HepG2 (cell line): ENCODE data around the gene DGKB. TPM values are rescaled to one million over a fixed set of nuclear protein-coding genes. Genes with fewer than 3 reads are reported as not detected.

Source experiments
- ATAC-seq: fragments of 200-7000 bp; cut with Tn5 transposase; 3 replicates; pipeline ENCODE4 v1.9.1; 2020; ENCODE audit warnings: mild to moderate bottlenecking, moderate library complexity
- BruUV-seq: library from RNA; stranded (reverse); fragments of 400-500 nt; replicated peaks from 2 replicates; lab custom pipeline; 2021; lab: Mats Ljungman, UMichigan
- CTCF ChIA-PET: fragments of 300-600 bp; formaldehyde crosslinking; extraction: SDS; loops from one replicate; lab custom pipeline; 2021; ENCODE audit warnings: low total read pairs, inconsistent platforms, low intra/inter-chr PET ratio; lab: Yijun Ruan, JAX
- POLR2A ChIA-PET: fragments of 350-600 bp; sonication (Branson Sonifier 250); formaldehyde crosslinking; loops from one replicate; lab custom pipeline; 2020; ENCODE audit warnings: antibody characterized with exemption, inconsistent platforms; lab: Yijun Ruan, JAX
- DNase-seq: peaks from one replicate; pipeline ENCODE4 v3.0.0-alpha.2; 2015; ENCODE audit warnings: low spot score
- FAIRE-seq: peaks from 3 replicates; lab custom pipeline; 2011; peaks lifted over from hg19 to GRCh38; lab: Jason Lieb, UNC
- H2AFZ ChIP-seq: one replicate; pipeline ENCODE4 v1.6.1; 2011; ENCODE audit warnings: low read length, inconsistent platforms
- H3K27ac ChIP-seq: fragments of 300-600 bp; 3 replicates; pipeline ENCODE4 v1.8.0; 2011; ENCODE audit warnings: mixed run types, mild to moderate bottlenecking, mixed read lengths, low read length, inconsistent platforms; ENCODE audit not compliant: insufficient read depth; ENCODE audit errors: extremely low read length
- H3K27me3 ChIP-seq, 2 experiments: fragments of 200-600 bp in 1 of 2; 2 replicates in 1 of 2; 3 replicates in 1 of 2; pipeline versions ENCODE4 v1.6.0 to v1.8.0; 2011; ENCODE audit warnings: low read length in 2 of 2, mild to moderate bottlenecking in 2 of 2, moderate library complexity in 2 of 2, inconsistent platforms in 1 of 2; ENCODE audit not compliant: insufficient read depth in 2 of 2, control insufficient read depth in 1 of 2
- H3K36me3 ChIP-seq, 2 experiments: fragments of 200-600 bp in 1 of 2; replicated peaks in 1 of 2; 2 replicates in 1 of 2; 3 replicates in 1 of 2; pipeline versions ENCODE4 v1.5.1 to v1.8.0; 2011; ENCODE audit warnings: low read length in 2 of 2, inconsistent platforms in 1 of 2; ENCODE audit not compliant: insufficient read depth in 2 of 2, control insufficient read depth in 1 of 2
- H3K4me1 ChIP-seq: 2 replicates; pipeline ENCODE4 v1.5.1; 2012; ENCODE audit warnings: low read length, inconsistent platforms; ENCODE audit not compliant: insufficient read depth
- H3K4me2 ChIP-seq: 2 replicates; pipeline ENCODE4 v1.6.0; 2011; ENCODE audit warnings: low read depth, low read length, inconsistent platforms
- H3K4me3 ChIP-seq, 3 experiments: fragments of 200-600 bp in 1 of 3; sonication (generic), shearing (Covaris generic) in 1 of 3; replicated peaks in 1 of 3; 2 replicates each; pipeline ENCODE4 v1.5.1; 2011 to 2016; ENCODE audit warnings: low read length in 3 of 3, inconsistent platforms in 2 of 3, low read depth in 2 of 3, mild to moderate bottlenecking in 2 of 3, control low read depth in 1 of 3, mixed read lengths in 1 of 3; ENCODE audit not compliant: insufficient read depth in 1 of 3
- H3K79me2 ChIP-seq: one replicate; pipeline ENCODE4 v1.6.1; 2011; ENCODE audit warnings: low read length, inconsistent platforms; ENCODE audit not compliant: insufficient read depth
- H3K9ac ChIP-seq: 2 replicates; pipeline ENCODE4 v1.6.0; 2011; ENCODE audit warnings: mild to moderate bottlenecking, low read depth, low read length, inconsistent platforms; ENCODE audit not compliant: insufficient read depth
- H3K9me3 ChIP-seq: 2 replicates; pipeline ENCODE4 v1.5.1; 2012; ENCODE audit warnings: mild to moderate bottlenecking, low read length
- H4K20me1 ChIP-seq: 2 replicates; pipeline ENCODE4 v1.6.0; 2011; ENCODE audit warnings: inconsistent platforms, mild to moderate bottlenecking, low read length, moderate library complexity; ENCODE audit not compliant: insufficient read depth
- CSRNP2 ChIP-seq: sonication (generic); formaldehyde crosslinking; conservative IDR thresholded peaks from 2 replicates; pipeline ENCODE4 v1.8.0; 2022; ENCODE audit warnings: low read depth, missing genetic modification reagents
- EP300 ChIP-seq, 3 experiments: sonication (generic) in 1 of 3; formaldehyde crosslinking in 1 of 3; IDR thresholded peaks; 2 replicates each; pipeline versions ENCODE4 v1.5.1 to v1.6.1; 2011 to 2020; ENCODE audit warnings: low read depth in 2 of 3, low read length in 2 of 3, borderline replicate concordance in 1 of 3, improper control_type of control experiment in 1 of 3, mild to moderate bottlenecking in 1 of 3, missing genetic modification reagents in 1 of 3, moderate library complexity in 1 of 3
- HNRNPUL1 ChIP-seq: fragments of 200-400 bp; formaldehyde crosslinking; IDR thresholded peaks from 2 replicates; pipeline ENCODE4 v1.6.1; 2017; ENCODE audit warnings: low read depth, mild to moderate bottlenecking, low read length, moderate library complexity
- NFAT5 ChIP-seq: sonication (generic); formaldehyde crosslinking; IDR thresholded peaks from 2 replicates; pipeline ENCODE4 v1.4.0; 2020; ENCODE audit warnings: missing genetic modification reagents
- RARG ChIP-seq: sonication (generic); formaldehyde crosslinking; IDR thresholded peaks from 2 replicates; pipeline ENCODE4 v1.4.0; 2020; ENCODE audit warnings: low read depth, mild to moderate bottlenecking, missing genetic modification reagents
- RORA ChIP-seq: sonication (generic); formaldehyde crosslinking; IDR thresholded peaks from 2 replicates; pipeline ENCODE4 v1.5.0; 2020; ENCODE audit warnings: mild to moderate bottlenecking, missing genetic modification reagents, moderate library complexity
- THRA ChIP-seq: sonication (generic); formaldehyde crosslinking; IDR thresholded peaks from 2 replicates; pipeline ENCODE4 v1.4.0; 2020; ENCODE audit warnings: missing genetic modification reagents, borderline replicate concordance
- ZNF292 ChIP-seq: sonication (generic); formaldehyde crosslinking; IDR thresholded peaks from 2 replicates; pipeline ENCODE4 v1.8.1; 2022; ENCODE audit warnings: mild to moderate bottlenecking, low read depth, missing genetic modification reagents, borderline replicate concordance
- ZNF468 ChIP-seq: sonication (generic); formaldehyde crosslinking; IDR thresholded peaks from 2 replicates; pipeline ENCODE4 v1.8.0; 2022; ENCODE audit warnings: mild to moderate bottlenecking, moderate library complexity, missing genetic modification reagents
- WGBS: methylation state at CpG from one replicate; pipeline ENCODE4 v1.1.6; 2017; ENCODE audit warnings: low lambda C conversion rate; 5-methylcytosine and 5-hydroxymethylcytosine counted together
- in situ Hi-C: cut with HindIII; loops from 2 replicates; pipeline ENCODE4 v1.10.0; 2017; ENCODE audit warnings: low pct_unique_long_range_greater_than_20kb; ENCODE audit not compliant: extremely low pct_ligation_motif_present
- intact Hi-C: fragments of 100-400 bp; cut with micrococcal nuclease; formaldehyde crosslinking; loops from one replicate; pipeline ENCODE4 v1.10.0; 2022; ENCODE audit not compliant: unreplicated experiment
- polyA plus RNA-seq, 8 experiments: library from polyadenylated mRNA; depleted of rRNA in 3 of 8; stranded (reverse) in 7 of 8; unstranded in 1 of 8; fragments of >200 nt; fragmentation: Illumina TruSeq in 4 of 8; extraction: Trizol in 4 of 8; gene quantifications; 2 replicates each; pipeline versions ENCODE4 v1.2.1 to v1.2.3, GENCODE V29; 2011 to 2016; ENCODE audit warnings: low read depth in 4 of 8, missing spikeins in 1 of 8, mixed read lengths in 1 of 8; ENCODE audit not compliant: insufficient read depth in 1 of 8
- total RNA-seq, 5 experiments: library from RNA; depleted of rRNA; stranded (reverse); fragments of >200 nt; fragmentation: Illumina TruSeq; extraction: Trizol; gene quantifications; 2 replicates each; pipeline ENCODE4 v1.2.3, GENCODE V29; 2016; ENCODE audit warnings: low read depth in 1 of 5

The DGKB gene
- total and polyA plus RNA-seq, 2 of the 13 experiments (the other 11 are each of a cell fraction or from before 2014, with no cell fraction given) = not detected

- in situ Hi-C loops (no loop called here), intact Hi-C loops (no loop called here)
- Histone ChIP-seq H3K4me1 (no peaks in the 10 kb centered on the region), H3K27ac (no peak overlapping the region), H3K9ac (no peak overlapping the region), H4K20me1 (no peaks in the 10 kb centered on the region), H3K79me2 (no peaks in the 10 kb centered on the region), H3K36me3 (no peaks in the 10 kb centered on the region), H2AFZ (no peak overlapping the region), H3K4me3 (no peak overlapping the region), H3K4me2 (no peak overlapping the region), H3K9me3 (peaks cover 63% of the 10 kb centered on the region), H3K27me3 (no peaks in the 10 kb centered on the region)
- TF ChIP-seq EP300 (IDR thresholded peaks at IDR 0.05; ENCODE audit: low read depth in 2 of 2, low read length in 2 of 2) (no peak), EP300 (CRISPR knock-in tag; IDR thresholded peaks at IDR 0.05; ENCODE audit: borderline replicate concordance) (no peak), THRA (no peak)
- ATAC-seq (no peak), DNase-seq (no peak), FAIRE-seq (no peak)
- WGBS = 5% methylated on average over 2 of the region's 2 CpGs
- no TSS peak for BruUV-seq
- ChIA-PET POLR2A (no interaction called here), CTCF (no interaction called here)
These were observed 322.6 kb downstream of the DGKB start for GRCh38 chr7:14579971-14580370.

GRCh38 chr7:14576578-14576977 lies 326.0 kb downstream of the DGKB start:
- 64% methylated on average over 3 of the region's 3 CpGs for WGBS
- FAIRE-seq = no peak
- no peak for TF ChIP-seq CSRNP2
- TF ChIP-seq NFAT5 (CRISPR knock-in tag) = no peak
- TF ChIP-seq HNRNPUL1 = no peak
- no peak for TF ChIP-seq ZNF292 (CRISPR knock-in tag)
- no peak for TF ChIP-seq RARG (CRISPR knock-in tag)
- no peak for TF ChIP-seq RORA
- TF ChIP-seq ZNF468 (CRISPR knock-in tag) = no peak

More at GRCh38 chr7:14576578-14576977, 326.0 kb downstream of the DGKB start:
- Histone ChIP-seq H3K4me2 (no peak overlapping the region), H4K20me1 (no peaks in the 10 kb centered on the region), H3K79me2 (no peaks in the 10 kb centered on the region), H3K9ac (no peak overlapping the region), H3K27me3 (no peaks in the 10 kb centered on the region), H3K27ac (no peak overlapping the region), H3K36me3 (no peaks in the 10 kb centered on the region), H3K4me3 (no peak overlapping the region), H2AFZ (no peak overlapping the region), H3K4me1 (no peaks in the 10 kb centered on the region), H3K9me3 (peaks cover 61% of the 10 kb centered on the region)
- no TSS peak for BruUV-seq
- intact Hi-C loops (no loop called here), in situ Hi-C loops (no loop called here)
- POLR2A ChIA-PET = no interaction called here
- CTCF ChIA-PET = no interaction called here
- ATAC-seq (no peak), DNase-seq (no peak)
